COLO668 (cell line): ENCODE results near the gene MRPS22.
A peak's percentile ranks its signal among the peaks of the same experiment; 100 is the strongest.
"Not testable (repeated sequence)": the region's sequence is repeated elsewhere in the genome, so short reads cannot be mapped to it uniquely, and the experiment has no call there.

Experiments used
- DNase-seq: peaks from one replicate; lab custom pipeline; 2025; ENCODE audit not compliant: unreplicated experiment; lab: John Stamatoyannopoulos, UW

MRPS22 gene

DNA sequence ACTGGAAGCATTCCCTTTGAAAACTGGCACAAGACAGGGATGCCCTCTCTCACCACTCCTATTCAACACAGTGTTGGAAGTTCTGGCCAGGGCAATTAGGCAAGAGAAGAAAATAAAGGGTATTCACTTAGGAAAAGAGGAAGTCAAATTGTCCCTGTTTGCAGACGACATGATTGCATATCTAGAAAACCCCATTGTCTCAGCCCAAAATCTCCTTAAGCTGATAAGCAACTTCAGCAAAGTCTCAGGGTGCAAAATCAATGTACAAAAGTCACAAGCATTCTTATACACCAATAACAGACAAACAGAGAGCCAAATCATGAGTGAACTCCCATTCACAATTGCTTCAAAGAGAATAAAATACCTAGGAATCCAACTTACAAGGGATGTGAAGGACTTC lies 9.1 kb upstream of the MRPS22 start:
- not testable (repeated sequence) for DNase-seq

DNA sequence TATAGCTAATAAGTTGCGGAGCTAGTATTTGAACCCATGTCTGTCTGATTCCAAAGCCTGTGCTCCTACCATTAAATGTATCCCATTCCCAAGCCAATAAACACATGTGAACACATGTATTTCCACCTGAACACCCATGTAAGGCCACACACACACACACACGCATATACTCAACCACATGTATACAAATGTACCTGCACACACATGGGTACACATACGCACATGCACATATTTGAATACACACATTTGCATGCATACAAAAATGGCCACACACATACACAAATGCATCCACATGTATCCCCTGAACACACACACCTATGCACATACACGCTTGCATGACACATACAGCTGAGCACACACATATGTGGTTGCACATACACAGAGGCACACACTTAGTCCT lies 5.4 kb upstream of the MRPS22 start:
- DNase-seq: no peak

- no peak for DNase-seq
Observed at GRCh38 chr3:139339219-139339906, 4.5 kb upstream of the MRPS22 start.

DNA sequence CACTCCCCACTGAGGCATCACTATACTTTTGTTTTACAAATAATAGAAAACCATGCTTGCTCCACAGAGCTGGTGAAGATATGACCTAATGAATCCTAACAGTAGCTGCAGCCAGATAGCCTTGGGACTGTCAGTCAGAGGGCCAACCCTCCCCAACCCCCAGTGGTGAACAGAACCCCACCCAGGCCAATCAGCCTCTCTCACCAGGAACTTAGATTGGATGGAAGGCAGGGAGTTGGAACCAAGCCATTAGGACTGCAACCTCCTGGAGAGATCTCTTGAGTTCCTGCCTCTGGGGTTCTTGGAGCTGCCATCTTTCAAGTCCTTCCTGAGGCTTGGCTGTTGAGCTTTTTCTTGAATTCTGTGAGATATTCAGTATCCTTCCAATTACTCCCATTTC lies 3.0 kb upstream of the MRPS22 start:
- no peak for DNase-seq

GRCh38 chr3:139342054-139342453 lies 1.8 kb upstream of the MRPS22 start:
- no peak for DNase-seq

DNA sequence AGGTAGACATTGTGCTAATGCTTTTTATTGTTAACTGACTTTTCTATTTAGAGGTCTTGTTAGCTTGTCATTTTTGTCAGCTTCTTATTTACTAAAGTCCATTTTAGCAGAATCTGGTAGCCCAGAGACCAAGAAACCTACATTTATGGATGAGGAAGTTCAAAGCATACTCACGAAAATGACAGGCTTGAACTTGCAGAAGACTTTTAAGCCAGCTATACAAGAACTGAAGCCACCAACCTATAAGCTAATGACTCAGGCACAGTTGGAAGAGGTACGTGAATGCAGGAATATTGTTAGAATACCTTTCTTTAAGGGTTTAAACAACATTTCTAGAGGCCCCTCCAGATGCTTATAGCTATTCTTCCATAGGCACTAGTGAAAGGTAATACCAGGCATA lies 3.0 kb downstream of the MRPS22 start:
- DNase-seq: no peak

DNA sequence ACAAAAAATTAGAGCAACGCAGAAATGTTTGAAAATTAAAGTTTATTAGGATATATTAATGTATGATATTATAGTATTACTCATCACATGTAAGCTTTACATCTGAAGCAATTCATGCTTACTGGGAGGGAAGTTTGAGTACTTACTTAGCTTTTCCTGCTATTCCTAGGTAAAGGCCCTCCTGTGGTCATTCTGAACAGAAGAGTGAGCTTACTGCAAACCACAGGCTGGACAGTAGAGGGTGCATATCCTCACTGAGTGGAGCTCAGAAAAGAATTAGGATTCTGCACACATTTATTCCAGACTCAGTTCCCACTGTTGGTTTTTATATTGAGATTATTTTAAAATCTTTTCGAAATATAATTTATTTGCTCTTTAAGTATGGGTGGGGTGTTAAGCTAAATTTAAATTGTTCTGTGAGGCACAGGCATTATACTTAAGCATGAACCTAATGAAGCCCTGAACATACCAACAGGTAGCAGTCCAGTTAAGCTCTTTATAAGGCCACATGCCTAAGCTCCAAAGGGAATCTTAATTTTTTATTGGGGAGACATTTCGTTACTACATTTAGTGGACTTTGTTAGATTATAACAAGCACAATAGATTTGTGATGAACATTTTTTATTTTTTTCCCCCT lies 10.2 kb downstream of the MRPS22 start:
- peak; percentile 5 for DNase-seq

GRCh38 chr3:139354661-139355060 lies 10.8 kb downstream of the MRPS22 start:
- no peak for DNase-seq

- no peak for DNase-seq
Observed at GRCh38 chr3:139355476-139355875, 11.7 kb downstream of the MRPS22 start.

GRCh38 chr3:139355891-139356290 lies 12.1 kb downstream of the MRPS22 start:
- DNase-seq: no peak

DNA sequence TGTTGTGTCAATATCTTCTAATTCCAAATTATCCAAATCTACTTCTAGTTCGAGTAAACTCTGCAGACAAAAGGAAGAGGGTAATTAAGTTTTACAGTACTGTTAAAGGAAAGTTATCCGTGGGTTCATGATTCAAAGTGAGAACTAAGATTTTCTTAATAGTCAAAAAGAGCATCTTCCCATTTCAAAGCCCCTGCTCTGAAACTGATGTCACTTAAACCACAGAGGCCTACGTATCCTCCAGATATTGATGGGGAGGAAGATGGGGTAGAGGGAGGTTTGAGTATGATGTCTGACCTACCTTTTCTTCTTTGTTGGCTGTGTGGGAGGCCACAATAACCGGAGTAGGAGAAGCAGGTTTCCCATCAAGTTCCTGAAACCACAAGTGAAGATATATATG lies 14.1 kb downstream of the MRPS22 start:
- no peak for DNase-seq

- DNase-seq: peak; percentile 1
Observed at GRCh38 chr3:139358841-139359562, 15.2 kb downstream of the MRPS22 start.

- no peak for DNase-seq
Observed at GRCh38 chr3:139361276-139361675, 17.5 kb downstream of the MRPS22 start.

- DNase-seq: no peak
Observed at GRCh38 chr3:139364549-139364948, 20.7 kb downstream of the MRPS22 start.

DNA sequence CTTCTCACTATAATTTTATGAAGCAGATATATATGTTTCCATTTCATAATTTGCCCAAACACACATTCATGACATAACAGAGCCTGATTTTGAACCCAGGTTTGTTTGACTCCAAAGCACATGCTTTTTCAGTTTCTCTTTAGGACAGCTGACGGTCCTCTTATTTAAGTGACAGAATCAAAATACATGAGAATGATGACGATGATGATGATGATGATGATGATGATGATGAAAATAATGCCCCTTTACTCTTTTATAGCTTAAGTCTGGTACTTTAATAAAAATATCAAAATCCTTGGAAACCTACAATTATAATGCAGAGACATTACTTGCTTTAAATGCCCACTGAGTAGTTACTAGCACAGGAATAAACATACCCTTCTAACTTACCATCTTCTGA lies 30.3 kb downstream of the MRPS22 start:
- no peak for DNase-seq

DNA sequence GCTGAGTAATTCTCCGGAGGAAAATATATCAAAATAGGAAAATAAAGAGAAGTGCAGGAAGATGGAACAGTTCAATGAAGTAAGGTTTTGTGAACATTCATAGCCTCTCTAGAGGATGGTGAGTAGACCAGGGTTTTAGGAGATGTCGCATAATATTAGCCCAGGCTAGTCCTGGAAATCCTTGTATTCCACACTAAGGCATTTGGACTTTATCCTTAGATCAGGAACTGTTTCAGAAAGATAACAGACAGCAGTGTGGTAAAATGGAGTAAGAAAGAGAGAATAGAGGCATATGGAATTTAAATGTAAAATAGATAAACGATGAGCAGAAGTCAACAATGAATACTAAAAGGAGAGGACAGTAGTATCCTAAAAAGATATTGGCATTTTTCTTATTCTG lies 33.6 kb downstream of the MRPS22 start:
- no peak for DNase-seq

DNA sequence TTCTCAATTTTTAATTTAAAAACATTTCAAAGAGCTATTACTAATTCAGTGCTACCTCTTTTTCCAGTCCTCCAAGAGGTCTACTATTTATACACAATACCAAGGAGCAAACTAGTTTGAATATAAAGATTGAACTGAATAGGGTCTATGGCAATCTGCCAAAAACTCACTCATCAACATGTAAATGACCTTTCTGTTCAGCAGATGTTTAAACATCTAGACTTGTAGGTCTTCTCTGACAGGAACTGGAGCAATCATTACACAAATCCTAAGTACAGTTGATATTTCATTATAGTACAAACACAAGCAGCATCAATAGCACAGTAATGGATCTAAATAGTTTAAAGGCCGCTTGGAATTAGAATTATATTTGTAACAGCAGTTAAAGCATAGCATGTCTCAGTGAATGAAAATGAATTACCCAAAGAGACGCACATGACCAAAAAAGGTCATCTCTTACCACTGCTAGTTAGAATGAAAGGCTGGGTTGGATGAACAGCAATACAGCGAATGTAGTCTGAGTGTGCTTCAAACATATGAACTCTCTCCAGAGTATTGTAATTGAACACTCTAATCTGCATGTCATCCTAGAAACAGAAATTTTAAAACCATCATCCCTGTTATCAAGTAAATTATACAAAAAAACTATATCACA lies 34.9 kb downstream of the MRPS22 start:
- peak; percentile 6 for DNase-seq

DNA sequence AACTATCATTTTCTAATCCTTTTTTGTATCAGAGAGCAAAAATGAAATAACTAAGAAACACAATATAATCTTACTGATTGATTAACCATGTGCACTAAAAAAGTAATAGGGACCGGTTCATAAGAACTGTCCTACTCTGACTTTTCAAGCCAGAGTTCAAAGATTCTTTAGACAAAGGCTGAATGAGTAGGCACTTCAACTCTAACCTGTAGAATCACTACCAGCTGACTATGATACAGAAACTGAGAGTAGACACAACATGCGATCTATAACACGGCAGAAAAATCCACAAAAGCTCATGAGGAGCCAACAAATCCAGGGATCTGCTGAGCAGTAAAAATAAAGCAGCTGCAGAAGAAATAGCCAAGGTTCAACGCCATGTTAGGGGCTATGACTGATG lies 36.8 kb downstream of the MRPS22 start:
- no peak for DNase-seq

DNA sequence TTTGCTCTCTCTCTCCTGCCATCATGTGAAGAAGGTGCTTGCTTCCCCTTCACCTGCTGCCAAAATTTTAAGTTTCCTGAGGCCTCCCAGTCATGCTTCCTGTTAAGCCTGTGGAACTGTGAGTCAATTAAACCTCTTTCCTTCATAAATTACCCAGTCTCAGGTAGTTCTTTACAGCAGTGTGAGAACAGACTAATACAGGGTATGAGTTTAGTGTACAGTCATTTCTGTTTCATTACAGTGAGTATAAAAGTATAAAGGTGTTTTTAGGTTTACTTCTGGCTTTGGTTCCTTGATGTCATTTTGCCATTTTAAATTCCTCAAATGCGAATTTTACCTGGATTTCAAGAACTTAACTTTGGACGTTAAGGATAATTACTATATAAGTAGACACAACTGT lies 38.5 kb downstream of the MRPS22 start:
- not testable (repeated sequence) for DNase-seq

GRCh38 chr3:139388077-139388476 lies 44.3 kb downstream of the MRPS22 start:
- DNase-seq: no peak

- no peak for DNase-seq
Observed at GRCh38 chr3:139388821-139389551, 45.2 kb downstream of the MRPS22 start.
